RKO (cell line): ENCODE measurements around the gene MYLK4.

Experiments used
- DNase-seq: peaks from one replicate; pipeline ENCODE4 v3.0.0-alpha.2; 2016; ENCODE audit warnings: low spot score

Gene MYLK4

GRCh38 chr6:2658788-2659187, 91.9 kb downstream of the MYLK4 start:
- DNase-seq, result no peak

- no peak for DNase-seq
These were observed 94.2 kb downstream of the MYLK4 start for GRCh38 chr6:2656460-2657079.

- DNase-seq, result no peak
These were observed 94.8 kb downstream of the MYLK4 start for GRCh38 chr6:2655844-2656433.

- no peak for DNase-seq
These were observed 97.2 kb downstream of the MYLK4 start for GRCh38 chr6:2653369-2654032.

GRCh38 chr6:2652611-2653010, 98.1 kb downstream of the MYLK4 start:
- no peak for DNase-seq

- DNase-seq, result no peak
These were observed 98.8 kb downstream of the MYLK4 start for GRCh38 chr6:2651961-2652360.

- no peak for DNase-seq
These were observed 99.2 kb downstream of the MYLK4 start for GRCh38 chr6:2651536-2651935.

- DNase-seq, result no peak
These were observed 104.4 kb downstream of the MYLK4 start for GRCh38 chr6:2646346-2646745.

GRCh38 chr6:2643935-2644539, 106.7 kb downstream of the MYLK4 start:
- DNase-seq, result no peak

GRCh38 chr6:2643130-2643529, 107.6 kb downstream of the MYLK4 start:
- no peak for DNase-seq

GRCh38 chr6:2641044-2641725, 109.5 kb downstream of the MYLK4 start:
- no peak for DNase-seq

- no peak for DNase-seq
These were observed 110.2 kb downstream of the MYLK4 start for GRCh38 chr6:2640551-2640950.

- no peak for DNase-seq
These were observed 110.8 kb downstream of the MYLK4 start for GRCh38 chr6:2639896-2640295.

- DNase-seq, result no peak
These were observed 111.6 kb downstream of the MYLK4 start for GRCh38 chr6:2639167-2639566.

GRCh38 chr6:2636672-2637071, 114.0 kb downstream of the MYLK4 start:
- no peak for DNase-seq

- DNase-seq, result no peak
These were observed 114.8 kb downstream of the MYLK4 start for GRCh38 chr6:2635911-2636310.

- DNase-seq, result peak; percentile 84
These were observed 116.4 kb downstream of the MYLK4 start for GRCh38 chr6:2634139-2634964.

- DNase-seq, result no peak
These were observed 117.0 kb downstream of the MYLK4 start for GRCh38 chr6:2633736-2634135.

GRCh38 chr6:2632976-2633584, 117.6 kb downstream of the MYLK4 start:
- DNase-seq, result no peak

GRCh38 chr6:2632368-2632767, 118.4 kb downstream of the MYLK4 start:
- no peak for DNase-seq

- peak; percentile 40 for DNase-seq
These were observed 119.7 kb downstream of the MYLK4 start for GRCh38 chr6:2630891-2631571.
